ENCODE results near the gene ZNF217. TPM values are rescaled to one million over a fixed set of nuclear protein-coding genes. Genes with fewer than 3 reads are reported as not detected.
A peak's percentile ranks its signal among the peaks of the same experiment; 100 is the strongest.
"Not testable (repeated sequence)": the region's sequence is repeated elsewhere in the genome, so short reads cannot be mapped to it uniquely, and the experiment has no call there.

Gene ZNF217
- total RNA-seq: 10 to 100 TPM; 31.2 to 64.8 (median 46.7) TPM

- H3K27ac ChIP-seq: peak within 1 kb of the TSS; percentile 100
- H3K27me3 ChIP-seq, H3K9me3 ChIP-seq, H3K36me3 ChIP-seq: not testable (repeated sequence)
- peak within 1 kb of the TSS; percentile 99 for H3K4me3 ChIP-seq
- peaks cover 50% of the 10 kb centered on the region for H3K4me1 ChIP-seq
- WGBS: 3% methylated on average over 7 of the region's 66 CpGs
- DNase-seq (ENCODE audit: low spot score in 2 of 2): peak; percentile 85 to 92
- TF ChIP-seq POLR2A (IDR thresholded peaks at IDR 0.05): peak in 1 of 2 donors; percentile 47
These were observed at the start of gene ZNF217 for GRCh38 chr20:53593466-53594007. Gene ZNF217, minus strand, starts transcription at chr20:53593839. Its CDS starts 11,013 bp downstream, at chr20:53582826.

- no peaks in the 10 kb centered on the region for H3K36me3 ChIP-seq
- H3K27me3 ChIP-seq: no peaks in the 10 kb centered on the region
- DNase-seq (ENCODE audit: low spot score in 2 of 2): no peak
- H3K9me3 ChIP-seq: no peaks in the 10 kb centered on the region
- TF ChIP-seq CTCF (IDR thresholded peaks at IDR 0.05) (no peak), POLR2A (IDR thresholded peaks at IDR 0.05) (no peak), EP300 (IDR thresholded peaks at IDR 0.05) (no peak), POLR2AphosphoS5 (IDR thresholded peaks at IDR 0.05) (no peak)
- H3K27ac ChIP-seq: peak overlapping the region; percentile 54
- H3K4me1 ChIP-seq: peaks cover 19% of the 10 kb centered on the region
- WGBS: 17% methylated on average over 12 of the region's 12 CpGs
- peak overlapping the region; percentile 21 for H3K4me3 ChIP-seq
These were observed 49.6 kb upstream of the ZNF217 start for GRCh38 chr20:53643031-53643832.

- Histone ChIP-seq H3K4me1 (peaks cover 19% of the 10 kb centered on the region), H3K36me3 (no peaks in the 10 kb centered on the region), H3K27ac (peak overlapping the region; percentile 54), H3K9me3 (no peaks in the 10 kb centered on the region), H3K27me3 (no peaks in the 10 kb centered on the region), H3K4me3 (peak overlapping the region; percentile 21)
- DNase-seq (ENCODE audit: low spot score in 2 of 2): no peak
- WGBS: 57% methylated on average over 17 of the region's 17 CpGs
- TF ChIP-seq EP300 (IDR thresholded peaks at IDR 0.05) (no peak), CTCF (IDR thresholded peaks at IDR 0.05) (no peak), POLR2AphosphoS5 (IDR thresholded peaks at IDR 0.05) (no peak), POLR2A (IDR thresholded peaks at IDR 0.05) (no peak)
These were observed 48.8 kb upstream of the ZNF217 start for GRCh38 chr20:53642196-53643030.

- H3K36me3 ChIP-seq: no peaks in the 10 kb centered on the region
- no peaks in the 10 kb centered on the region for H3K27me3 ChIP-seq
- TF ChIP-seq EP300 (IDR thresholded peaks at IDR 0.05) (no peak), POLR2A (IDR thresholded peaks at IDR 0.05) (no peak), CTCF (IDR thresholded peaks at IDR 0.05) (no peak), POLR2AphosphoS5 (IDR thresholded peaks at IDR 0.05) (no peak)
- no peak overlapping the region for H3K27ac ChIP-seq
- 92% methylated on average over 6 of the region's 6 CpGs for WGBS
- H3K9me3 ChIP-seq: no peaks in the 10 kb centered on the region
- DNase-seq (ENCODE audit: low spot score in 2 of 2): no peak
- no peak overlapping the region for H3K4me3 ChIP-seq
- H3K4me1 ChIP-seq: peaks cover 19% of the 10 kb centered on the region
These were observed 46.2 kb upstream of the ZNF217 start for GRCh38 chr20:53639647-53640440.

- Histone ChIP-seq H3K27ac (no peak overlapping the region), H3K4me3 (no peak overlapping the region), H3K4me1 (peaks cover 19% of the 10 kb centered on the region), H3K9me3 (no peaks in the 10 kb centered on the region), H3K36me3 (no peaks in the 10 kb centered on the region), H3K27me3 (no peaks in the 10 kb centered on the region)
- 91% methylated on average over 3 of the region's 3 CpGs for WGBS
- no peak for TF ChIP-seq POLR2AphosphoS5 (IDR thresholded peaks at IDR 0.05)
- TF ChIP-seq CTCF (IDR thresholded peaks at IDR 0.05): no peak
- no peak for TF ChIP-seq EP300 (IDR thresholded peaks at IDR 0.05)
- TF ChIP-seq POLR2A (IDR thresholded peaks at IDR 0.05): no peak
- no peak for DNase-seq (ENCODE audit: low spot score in 2 of 2)
These were observed 45.5 kb upstream of the ZNF217 start for GRCh38 chr20:53639128-53639527.

- not testable (repeated sequence) for H3K27me3 ChIP-seq; DNase-seq (ENCODE audit: low spot score in 2 of 2); H3K4me3 ChIP-seq; H3K9me3 ChIP-seq; H3K4me1 ChIP-seq; H3K36me3 ChIP-seq; H3K27ac ChIP-seq
- 91% methylated on average over 9 of the region's 9 CpGs for WGBS
These were observed 43.7 kb upstream of the ZNF217 start for GRCh38 chr20:53637310-53637709.
